GM12891 (cell line): Measurements from ENCODE around the gene HOXB3.

Experiments
- DNase-seq: peaks from one replicate; pipeline ENCODE4 v3.0.0; 2011; ENCODE audit warnings: low spot score; ENCODE audit not compliant: insufficient read length
- FAIRE-seq: peaks from 2 replicates; lab custom pipeline; 2011; peaks lifted over from hg19 to GRCh38; lab: Jason Lieb, UNC
- PAX5 ChIP-seq: IDR thresholded peaks from 2 replicates; pipeline ENCODE4 v1.6.1; 2011; ENCODE audit warnings: low read length, moderate library complexity, mild to moderate bottlenecking; ENCODE audit not compliant: insufficient read depth, severe bottlenecking
- POLR2A ChIP-seq: IDR thresholded peaks from 2 replicates; pipeline ENCODE4 v1.6.1; 2011; ENCODE audit warnings: low read depth, low read length, control low read depth
- POLR2AphosphoS5 ChIP-seq: IDR thresholded peaks from 2 replicates; pipeline ENCODE4 v1.6.1; 2011; ENCODE audit warnings: low read depth, low read length, control low read depth
- POU2F2 ChIP-seq: IDR thresholded peaks from 2 replicates; pipeline ENCODE4 v1.6.1; 2011; ENCODE audit warnings: low read depth, mild to moderate bottlenecking, control low read depth, low read length, moderate library complexity
- SPI1 ChIP-seq: IDR thresholded peaks from 2 replicates; pipeline ENCODE4 v1.6.1; 2011; ENCODE audit warnings: low read depth, low read length, control low read depth
- TAF1 ChIP-seq: IDR thresholded peaks from 2 replicates; pipeline ENCODE4 v1.6.1; 2011; ENCODE audit warnings: low read depth, low read length, control low read depth

The HOXB3 gene

DNA sequence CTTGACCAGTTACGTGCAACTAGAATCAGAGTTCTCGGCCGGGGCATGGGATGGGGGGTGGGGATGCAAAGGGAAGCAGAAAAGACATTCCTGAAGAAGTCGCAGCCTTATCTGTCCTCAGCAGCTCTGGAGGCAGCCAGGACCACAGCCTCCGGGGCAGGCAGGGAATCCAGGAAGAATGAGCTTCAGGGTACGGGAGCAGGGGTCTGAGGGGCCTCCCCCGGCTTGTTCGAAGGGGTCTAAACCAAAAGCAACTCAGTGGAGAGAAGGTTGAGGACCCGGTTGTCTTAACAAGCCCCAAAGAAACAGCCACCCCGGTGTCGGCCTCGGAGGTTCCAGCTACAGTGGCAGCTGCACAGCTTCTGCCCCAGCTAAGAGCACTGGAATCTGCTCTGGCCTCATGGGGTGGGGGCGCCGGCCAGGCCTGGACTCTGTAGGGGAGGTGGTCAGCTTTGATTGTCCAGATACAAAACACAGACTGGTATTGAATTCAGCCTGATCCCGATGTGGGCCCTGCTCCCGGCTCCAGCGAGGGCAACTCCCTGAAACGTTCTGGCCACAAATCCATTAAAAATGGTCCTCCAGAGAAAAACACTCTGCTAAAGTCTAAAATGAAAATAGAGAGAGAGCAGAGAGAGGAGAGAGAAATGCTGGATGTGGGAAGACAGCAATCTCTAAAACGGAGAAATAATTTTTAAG lies 19.6 kb downstream of the HOXB3 start:
- no peak for FAIRE-seq
- no peak for DNase-seq
- no peak for TF ChIP-seq PAX5
- no peak for TF ChIP-seq POLR2A
- TF ChIP-seq SPI1: no peak
- no peak for TF ChIP-seq POU2F2
- TF ChIP-seq POLR2AphosphoS5: no peak
- no peak for TF ChIP-seq TAF1

- DNase-seq (no peak), FAIRE-seq (no peak)
- no peak for TF ChIP-seq POLR2A
- no peak for TF ChIP-seq TAF1
- TF ChIP-seq POU2F2: no peak
- no peak for TF ChIP-seq POLR2AphosphoS5
- TF ChIP-seq PAX5: no peak
- TF ChIP-seq SPI1: no peak
These were observed 20.2 kb downstream of the HOXB3 start for GRCh38 chr17:48569674-48570324.

DNA sequence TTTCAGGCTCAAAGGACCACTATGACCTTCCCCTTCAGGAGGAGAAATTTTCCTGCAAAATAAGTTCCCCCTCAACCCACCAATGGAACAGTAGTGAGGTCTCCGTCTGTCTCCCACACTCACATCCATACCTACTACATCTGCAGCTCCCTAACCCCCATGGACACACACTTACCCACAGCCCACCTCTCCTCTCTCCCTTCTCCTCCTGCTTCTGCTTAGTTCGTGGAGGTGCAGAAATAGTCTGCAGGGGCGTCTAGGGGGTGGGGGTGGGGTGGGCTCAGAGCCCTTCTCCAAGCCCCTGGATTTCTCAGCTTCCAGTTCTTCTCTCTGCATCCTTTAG lies 20.8 kb downstream of the HOXB3 start:
- DNase-seq (no peak), FAIRE-seq (peak; percentile 5)
- no peak for TF ChIP-seq POLR2A
- TF ChIP-seq POLR2AphosphoS5: no peak
- TF ChIP-seq SPI1: no peak
- TF ChIP-seq POU2F2: no peak
- TF ChIP-seq PAX5: no peak
- TF ChIP-seq TAF1: no peak

DNA sequence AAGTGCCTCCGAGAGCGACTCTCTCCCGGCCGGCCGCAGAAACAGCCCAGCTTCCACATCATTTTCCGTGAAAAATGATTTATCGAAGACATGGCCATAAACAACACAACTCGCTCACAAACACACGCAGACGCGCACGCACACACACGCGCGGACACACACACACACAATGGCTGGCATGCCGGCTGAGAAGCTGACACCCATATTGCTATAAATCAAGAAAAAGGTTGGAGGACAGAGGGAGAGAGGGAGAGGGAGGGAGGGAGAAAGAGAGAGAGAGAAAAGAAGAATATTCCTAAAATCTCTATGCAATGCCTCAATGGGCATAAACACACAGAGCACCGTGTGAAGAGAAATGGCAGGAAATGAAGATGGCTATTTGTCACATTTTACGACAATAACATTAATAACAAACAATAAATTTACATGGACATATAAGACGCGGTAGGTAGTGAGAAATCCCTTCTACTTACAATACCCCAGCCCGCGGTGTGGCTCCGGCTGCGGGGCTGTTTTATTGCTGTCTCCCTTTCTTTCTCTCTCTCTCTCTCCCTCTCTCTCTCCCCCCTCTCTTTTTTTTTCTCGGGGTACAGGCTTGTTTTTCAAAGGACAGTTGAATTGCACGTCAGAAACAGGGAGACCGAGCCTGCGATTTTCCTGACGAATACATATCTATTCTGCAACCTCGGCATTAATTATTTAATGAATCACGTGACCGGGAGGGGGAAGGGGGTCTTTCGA lies 21.4 kb downstream of the HOXB3 start:
- DNase-seq: no peak
- FAIRE-seq: no peak
- no peak for TF ChIP-seq PAX5
- TF ChIP-seq POLR2A: no peak
- TF ChIP-seq POLR2AphosphoS5: no peak

GRCh38 chr17:48567646-48568354 lies 22.2 kb downstream of the HOXB3 start:
- FAIRE-seq (no peak), DNase-seq (no peak)
- TF ChIP-seq PAX5: no peak
- TF ChIP-seq POU2F2: no peak
- no peak for TF ChIP-seq SPI1
- no peak for TF ChIP-seq POLR2A
- no peak for TF ChIP-seq POLR2AphosphoS5
- TF ChIP-seq TAF1: no peak

GRCh38 chr17:48567209-48567608 lies 22.8 kb downstream of the HOXB3 start:
- TF ChIP-seq POLR2A (no peak), POLR2AphosphoS5 (no peak), TAF1 (no peak), POU2F2 (no peak), PAX5 (no peak), SPI1 (no peak)
- FAIRE-seq (no peak), DNase-seq (no peak)

- no peak for DNase-seq
- FAIRE-seq: no peak
- no peak for TF ChIP-seq PAX5
- TF ChIP-seq TAF1: no peak
- TF ChIP-seq SPI1: no peak
- no peak for TF ChIP-seq POU2F2
- no peak for TF ChIP-seq POLR2A
- TF ChIP-seq POLR2AphosphoS5: no peak
These were observed 23.3 kb downstream of the HOXB3 start for GRCh38 chr17:48566717-48567116.

DNA sequence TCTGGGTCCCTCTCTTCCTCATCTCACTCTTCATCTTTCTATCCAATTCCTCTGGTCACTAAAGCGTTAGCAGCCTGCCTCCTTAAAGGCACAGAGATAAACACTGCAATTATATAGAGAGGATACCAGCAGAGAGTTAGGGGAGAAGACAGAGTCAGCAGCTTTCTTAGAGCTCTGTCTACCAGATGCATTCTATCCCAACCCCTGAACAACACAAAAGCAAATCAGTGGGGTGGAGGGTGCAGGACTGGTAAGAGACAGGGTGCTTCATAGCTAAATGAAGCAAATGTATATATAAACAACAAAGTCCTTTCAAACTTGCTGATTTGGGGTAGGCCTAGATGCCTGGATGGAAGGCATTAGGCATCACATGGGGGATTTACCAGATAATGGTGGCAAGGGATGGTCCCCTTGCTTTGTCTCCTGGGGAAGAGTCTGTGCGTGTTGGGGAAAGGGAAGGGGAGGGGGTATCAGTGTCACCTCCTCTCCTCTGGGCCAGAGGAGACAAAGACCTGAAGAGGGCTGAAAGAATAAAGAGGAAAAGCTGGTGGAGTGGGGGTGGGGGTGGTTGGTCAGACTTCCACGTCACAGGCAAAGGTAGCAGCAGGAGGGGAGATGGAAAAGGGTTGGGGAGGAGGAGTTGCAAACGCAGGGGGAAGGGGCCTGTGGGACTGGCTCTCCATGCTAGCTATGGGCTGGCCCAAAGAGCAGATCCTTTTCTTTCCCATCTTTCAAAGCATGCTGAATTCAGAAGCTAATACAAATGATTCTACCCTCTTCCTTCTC lies 23.9 kb downstream of the HOXB3 start:
- no peak for TF ChIP-seq TAF1
- no peak for TF ChIP-seq PAX5
- TF ChIP-seq POLR2AphosphoS5: no peak
- no peak for TF ChIP-seq POLR2A
- no peak for TF ChIP-seq SPI1
- TF ChIP-seq POU2F2: no peak
- FAIRE-seq (no peak), DNase-seq (no peak)
